HEK293T (cell line): ENCODE results near the gene FDX1.

Experiments used
- ARNT ChIP-seq: fragments of 450-650 bp; IDR thresholded peaks from 2 replicates; pipeline ENCODE4 v1.6.1; 2017; ENCODE audit warnings: mild to moderate bottlenecking
- BHLHE40 ChIP-seq: fragments of 450-650 bp; IDR thresholded peaks from 2 replicates; pipeline ENCODE4 v1.6.1; 2016; ENCODE audit warnings: mild to moderate bottlenecking, moderate library complexity, borderline replicate concordance
- CTBP1 ChIP-seq: fragments of 450-650 bp; IDR thresholded peaks from 2 replicates; pipeline ENCODE4 v1.6.1; 2016; ENCODE audit warnings: borderline replicate concordance
- ELF4 ChIP-seq: fragments of 450-650 bp; IDR thresholded peaks from 2 replicates; pipeline ENCODE4 v1.6.1; 2017; ENCODE audit warnings: antibody characterized with exemption
- FOXK2 ChIP-seq: fragments of 450-650 bp; IDR thresholded peaks from 2 replicates; pipeline ENCODE4 v1.6.1; 2016; ENCODE audit warnings: mild to moderate bottlenecking
- PKNOX1 ChIP-seq: fragments of 450-650 bp; IDR thresholded peaks from 2 replicates; pipeline ENCODE4 v1.6.1; 2016
- SP1 ChIP-seq: fragments of 450-650 bp; IDR thresholded peaks from 2 replicates; pipeline ENCODE4 v1.6.1; 2017
- TARDBP ChIP-seq: fragments of 450-650 bp; IDR thresholded peaks from 2 replicates; pipeline ENCODE4 v1.6.1; 2016
- ZNF384 ChIP-seq: fragments of 450-650 bp; IDR thresholded peaks from 2 replicates; pipeline ENCODE4 v1.6.1; 2016

DNA sequence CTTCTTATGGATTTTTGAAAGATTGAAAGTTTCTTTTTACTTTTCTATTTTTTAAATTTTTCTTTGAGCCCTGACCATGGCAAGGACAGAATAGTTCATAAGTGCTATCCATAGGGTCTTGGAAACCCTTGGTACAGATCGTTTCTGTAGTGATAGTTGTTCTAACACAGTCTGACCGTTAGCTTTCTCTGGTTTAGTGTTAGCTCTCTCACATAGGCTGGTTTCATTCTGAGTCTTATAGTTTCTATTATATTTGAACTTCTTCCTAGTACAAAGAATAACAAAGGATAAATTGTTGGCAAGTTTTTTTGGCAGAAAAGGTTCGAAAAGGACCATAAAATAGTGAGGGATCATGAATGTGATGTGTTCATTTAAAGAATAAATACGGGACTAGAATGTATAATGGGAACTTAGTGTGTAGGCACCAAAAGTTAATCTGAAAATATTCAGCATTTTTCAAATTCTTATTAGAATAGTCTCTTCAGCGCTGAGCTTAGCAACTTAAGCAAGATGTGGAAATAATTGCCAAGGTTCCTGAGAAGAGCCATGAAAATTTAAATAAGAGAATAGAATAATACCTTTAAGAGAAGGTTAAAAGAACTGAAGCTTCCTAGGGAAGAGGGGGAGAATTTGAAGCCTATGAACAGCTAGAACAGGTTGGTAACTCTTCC, 24.1 kb downstream of the FDX1 start:
- TF ChIP-seq ZNF384: no peak
- TF ChIP-seq ARNT: no peak
- no peak for TF ChIP-seq PKNOX1
- no peak for TF ChIP-seq BHLHE40
- no peak for TF ChIP-seq SP1
- TF ChIP-seq TARDBP: no peak
- TF ChIP-seq CTBP1: no peak
- no peak for TF ChIP-seq ELF4
- TF ChIP-seq FOXK2: no peak
